Measurements from ENCODE around the gene FAM163A.

The FAM163A gene

GRCh38 chr1:179809506-179810366 is 66.6 kb downstream of the FAM163A start:
- no peak for TF ChIP-seq POLR2A (IDR thresholded peaks at IDR 0.05; ENCODE audit: low read depth, low read length)
- no peak for TF ChIP-seq POLR2AphosphoS5 (IDR thresholded peaks at IDR 0.05; ENCODE audit: low read depth, low read length)
- no peak for TF ChIP-seq TAF1 (IDR thresholded peaks at IDR 0.05; ENCODE audit: borderline replicate concordance, low read depth, low read length)
- DNase-seq (ENCODE audit: insufficient read length) (no peak), FAIRE-seq (peak; percentile 84)

DNA sequence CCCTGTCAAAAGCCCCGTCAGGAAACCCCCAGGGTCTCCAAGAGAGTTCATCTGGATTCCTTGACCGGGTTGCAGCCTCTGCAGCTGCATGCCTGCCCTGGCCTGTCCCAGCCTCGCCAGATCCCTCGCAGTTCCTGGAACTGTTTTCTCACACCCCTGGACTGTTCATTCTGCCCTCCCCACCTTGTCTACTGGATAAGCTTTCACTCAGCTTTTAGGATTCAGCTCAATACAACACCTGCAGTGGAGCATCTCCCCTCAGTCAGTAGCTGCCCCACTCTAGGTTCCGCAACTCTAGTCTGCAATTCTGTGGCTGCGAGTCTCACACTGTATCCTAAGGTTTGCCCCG is 67.2 kb downstream of the FAM163A start:
- DNase-seq (ENCODE audit: insufficient read length) (no peak), FAIRE-seq (no peak)
- TF ChIP-seq TAF1 (IDR thresholded peaks at IDR 0.05; ENCODE audit: borderline replicate concordance, low read depth, low read length) (no peak), POLR2A (IDR thresholded peaks at IDR 0.05; ENCODE audit: low read depth, low read length) (no peak), POLR2AphosphoS5 (IDR thresholded peaks at IDR 0.05; ENCODE audit: low read depth, low read length) (no peak)

DNA sequence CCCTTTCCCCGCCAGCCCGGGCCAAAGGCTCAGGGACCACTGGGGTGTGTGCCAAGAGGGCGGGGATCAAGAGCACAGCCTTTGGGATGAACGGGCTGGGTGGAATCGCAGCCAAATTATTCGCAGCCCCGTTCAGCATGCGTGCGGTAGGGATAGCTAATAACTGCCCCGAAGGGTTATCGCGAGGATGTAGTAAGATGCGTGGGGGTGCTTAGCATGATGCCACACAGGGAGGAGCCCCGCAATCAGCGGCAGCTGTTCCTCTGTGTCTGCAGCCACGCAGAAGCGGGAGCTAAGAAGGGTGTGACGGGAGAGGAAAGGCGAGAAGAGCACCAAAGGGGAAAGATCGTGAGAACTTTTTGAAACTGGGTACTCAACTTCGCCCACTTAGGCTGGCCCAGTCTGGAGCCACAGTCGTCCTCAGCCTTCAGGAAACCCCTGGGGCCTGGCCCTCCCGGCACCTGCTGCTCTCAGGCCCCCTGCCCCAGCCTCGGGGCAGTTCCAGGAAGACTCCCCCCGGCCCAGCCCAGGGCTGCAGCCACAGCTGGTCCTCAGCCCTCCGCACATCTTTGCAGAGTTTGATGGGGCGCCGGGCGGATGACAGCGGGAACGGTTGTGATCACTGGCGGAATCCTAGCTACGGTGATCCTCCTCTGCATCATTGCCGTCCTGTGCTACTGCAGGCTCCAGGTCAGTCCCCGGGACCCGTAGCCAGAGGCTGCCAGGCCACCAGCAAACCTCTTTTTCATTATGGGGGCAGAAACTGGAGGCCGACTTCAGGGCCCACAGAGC is 69.6 kb downstream of the FAM163A start:
- FAIRE-seq (no peak), DNase-seq (ENCODE audit: insufficient read length) (no peak)
- no peak for TF ChIP-seq POLR2A (IDR thresholded peaks at IDR 0.05; ENCODE audit: low read depth, low read length)
- TF ChIP-seq TAF1 (IDR thresholded peaks at IDR 0.05; ENCODE audit: borderline replicate concordance, low read depth, low read length): no peak
- no peak for TF ChIP-seq POLR2AphosphoS5 (IDR thresholded peaks at IDR 0.05; ENCODE audit: low read depth, low read length)

- FAIRE-seq (no peak), DNase-seq (ENCODE audit: insufficient read length) (no peak)
- no peak for TF ChIP-seq POLR2A (IDR thresholded peaks at IDR 0.05; ENCODE audit: low read depth, low read length)
- TF ChIP-seq TAF1 (IDR thresholded peaks at IDR 0.05; ENCODE audit: borderline replicate concordance, low read depth, low read length): no peak
- no peak for TF ChIP-seq POLR2AphosphoS5 (IDR thresholded peaks at IDR 0.05; ENCODE audit: low read depth, low read length)
Observed at GRCh38 chr1:179813626-179814545, 70.8 kb downstream of the FAM163A start.

DNA sequence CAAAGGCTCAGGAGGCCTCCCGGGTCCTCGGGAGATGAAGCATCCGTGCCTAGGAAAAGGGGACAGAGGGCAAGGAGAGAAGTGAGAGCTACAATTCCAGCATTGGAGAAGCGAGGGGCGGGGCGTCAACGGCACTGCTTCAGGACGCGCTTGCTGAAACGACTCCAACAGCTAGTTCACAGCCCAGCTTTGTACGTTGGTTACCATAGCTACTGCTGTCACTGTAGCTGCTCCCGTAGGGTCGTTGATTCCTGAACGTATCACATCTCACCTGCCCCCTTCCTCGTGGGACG is 71.4 kb downstream of the FAM163A start:
- DNase-seq (ENCODE audit: insufficient read length) (no peak), FAIRE-seq (no peak)
- no peak for TF ChIP-seq POLR2AphosphoS5 (IDR thresholded peaks at IDR 0.05; ENCODE audit: low read depth, low read length)
- TF ChIP-seq TAF1 (IDR thresholded peaks at IDR 0.05; ENCODE audit: borderline replicate concordance, low read depth, low read length): no peak
- no peak for TF ChIP-seq POLR2A (IDR thresholded peaks at IDR 0.05; ENCODE audit: low read depth, low read length)

DNA sequence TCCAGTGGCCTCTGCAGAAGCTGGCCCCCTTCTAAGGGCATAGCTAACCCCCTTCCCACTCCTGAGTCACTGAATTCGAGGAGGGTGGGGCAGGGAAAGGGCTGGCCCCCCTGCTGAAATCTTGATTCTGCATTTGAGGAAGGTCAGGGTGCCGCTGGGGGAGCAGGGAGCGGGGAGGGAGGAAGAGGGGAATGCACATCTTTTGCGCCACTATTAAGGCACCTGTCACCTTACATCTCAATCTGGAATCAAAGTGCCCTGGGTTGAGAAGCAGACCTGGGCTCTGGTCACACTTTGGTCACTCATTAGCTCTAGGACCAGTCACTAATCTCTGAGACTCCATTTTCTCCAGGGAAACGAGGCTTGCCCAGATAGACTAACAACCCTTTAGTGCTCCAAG is 72.5 kb downstream of the FAM163A start:
- no peak for TF ChIP-seq POLR2AphosphoS5 (IDR thresholded peaks at IDR 0.05; ENCODE audit: low read depth, low read length)
- TF ChIP-seq POLR2A (IDR thresholded peaks at IDR 0.05; ENCODE audit: low read depth, low read length): no peak
- TF ChIP-seq TAF1 (IDR thresholded peaks at IDR 0.05; ENCODE audit: borderline replicate concordance, low read depth, low read length): no peak
- no peak for FAIRE-seq
- no peak for DNase-seq (ENCODE audit: insufficient read length)

GRCh38 chr1:179816196-179816960 is 73.3 kb downstream of the FAM163A start:
- no peak for TF ChIP-seq POLR2A (IDR thresholded peaks at IDR 0.05; ENCODE audit: low read depth, low read length)
- no peak for TF ChIP-seq POLR2AphosphoS5 (IDR thresholded peaks at IDR 0.05; ENCODE audit: low read depth, low read length)
- TF ChIP-seq TAF1 (IDR thresholded peaks at IDR 0.05; ENCODE audit: borderline replicate concordance, low read depth, low read length): no peak
- DNase-seq (ENCODE audit: insufficient read length): no peak
- no peak for FAIRE-seq

- DNase-seq (ENCODE audit: insufficient read length) (no peak), FAIRE-seq (no peak)
- TF ChIP-seq TAF1 (IDR thresholded peaks at IDR 0.05; ENCODE audit: borderline replicate concordance, low read depth, low read length): no peak
Observed at GRCh38 chr1:179817056-179817455, 74.0 kb downstream of the FAM163A start.

GRCh38 chr1:179817789-179818188 is 74.7 kb downstream of the FAM163A start:
- FAIRE-seq (no peak), DNase-seq (ENCODE audit: insufficient read length) (no peak)
- TF ChIP-seq TAF1 (IDR thresholded peaks at IDR 0.05; ENCODE audit: borderline replicate concordance, low read depth, low read length) (no peak), POLR2AphosphoS5 (IDR thresholded peaks at IDR 0.05; ENCODE audit: low read depth, low read length) (no peak), POLR2A (IDR thresholded peaks at IDR 0.05; ENCODE audit: low read depth, low read length) (no peak)

GRCh38 chr1:179818260-179818659 is 75.2 kb downstream of the FAM163A start:
- FAIRE-seq (no peak), DNase-seq (ENCODE audit: insufficient read length) (no peak)
- no peak for TF ChIP-seq POLR2AphosphoS5 (IDR thresholded peaks at IDR 0.05; ENCODE audit: low read depth, low read length)
- TF ChIP-seq TAF1 (IDR thresholded peaks at IDR 0.05; ENCODE audit: borderline replicate concordance, low read depth, low read length): no peak
- TF ChIP-seq POLR2A (IDR thresholded peaks at IDR 0.05; ENCODE audit: low read depth, low read length): no peak

Data from GM12892 (cell line).